ENCODE data around the gene ZBTB7C.

The ZBTB7C gene

DNA sequence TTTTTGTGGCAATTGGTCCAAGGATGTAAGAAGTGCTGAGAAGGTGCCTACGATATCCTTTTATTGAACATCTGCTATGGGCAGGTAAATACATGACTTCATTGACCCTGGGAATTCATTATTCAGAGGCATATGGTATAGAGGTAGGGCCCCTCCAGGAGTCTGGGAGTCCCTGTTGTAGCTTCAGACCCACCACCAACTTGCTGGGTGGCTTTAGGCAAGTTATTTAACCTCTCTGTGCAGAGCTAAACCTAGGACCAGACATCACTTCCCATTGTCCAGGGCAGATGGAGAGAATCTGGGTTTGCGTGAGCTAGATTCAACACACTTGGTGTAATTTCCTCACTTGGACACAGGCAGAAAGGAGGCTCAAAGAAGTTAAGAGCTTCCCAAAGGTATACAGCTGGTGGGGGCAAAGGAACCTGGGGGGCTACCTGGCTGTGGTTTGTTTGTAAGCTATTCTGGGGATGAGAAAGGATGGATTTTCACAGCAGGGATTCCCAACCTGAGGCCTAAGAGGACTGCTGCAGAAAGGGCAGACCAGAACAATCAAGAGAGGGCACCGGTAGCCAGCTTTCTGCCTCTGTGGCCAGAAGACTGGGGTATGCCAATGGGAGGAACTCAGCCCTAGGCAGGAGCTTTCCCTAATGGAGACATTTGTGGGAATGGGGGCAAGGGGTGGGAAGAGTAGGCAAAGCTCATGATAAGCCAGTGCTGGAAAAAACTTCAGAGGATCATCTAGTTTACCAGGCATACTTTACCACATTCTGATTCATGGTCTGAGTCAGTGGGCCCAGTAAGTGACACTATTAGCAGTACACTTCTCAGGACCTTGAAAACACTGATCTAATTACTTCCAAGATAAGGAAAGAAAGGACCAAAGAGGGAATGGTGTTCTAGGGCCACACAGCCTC lies 376.1 kb downstream of the ZBTB7C start:
- Histone ChIP-seq H3K36me3 (ENCODE audit: control insufficient read depth in 2 of 2, insufficient read depth in 1 of 2, low read length in 2 of 2) (no peaks in the 10 kb centered on the region), H3K27ac (ENCODE audit: extremely low read depth, low read depth, low read length) (no peak overlapping the region), H3K4me1 (ENCODE audit: control insufficient read depth, insufficient read depth, low read length) (no peaks in the 10 kb centered on the region), H3K4me3 (ENCODE audit: low read depth, low read length) (no peak overlapping the region), H3K9me3 (ENCODE audit: control insufficient read depth, insufficient read depth, low read depth, low read length) (no peaks in the 10 kb centered on the region)
- CTCF ChIA-PET, result interaction anchor here (0.6 to 11.7 kb wide), 8 partner anchors 10 to 412 kb away, joined by 3 to 206 read pairs (median 4); no protein-coding TSS in a partner anchor
- TF ChIP-seq ZNF211 (tag by site-specific recombination; IDR thresholded peaks at IDR 0.05; ENCODE audit: low read depth) (no peak), ZNF692 (tag by site-specific recombination; IDR thresholded peaks at IDR 0.05) (peak; percentile 76), ZNF148 (tag by site-specific recombination; IDR thresholded peaks at IDR 0.05; ENCODE audit: borderline replicate concordance) (no peak)
- POLR2A ChIA-PET, result interaction anchor here (0.6 kb wide), 1 partner anchor 118 kb away, joined by 3 read pairs; no protein-coding TSS in a partner anchor

DNA sequence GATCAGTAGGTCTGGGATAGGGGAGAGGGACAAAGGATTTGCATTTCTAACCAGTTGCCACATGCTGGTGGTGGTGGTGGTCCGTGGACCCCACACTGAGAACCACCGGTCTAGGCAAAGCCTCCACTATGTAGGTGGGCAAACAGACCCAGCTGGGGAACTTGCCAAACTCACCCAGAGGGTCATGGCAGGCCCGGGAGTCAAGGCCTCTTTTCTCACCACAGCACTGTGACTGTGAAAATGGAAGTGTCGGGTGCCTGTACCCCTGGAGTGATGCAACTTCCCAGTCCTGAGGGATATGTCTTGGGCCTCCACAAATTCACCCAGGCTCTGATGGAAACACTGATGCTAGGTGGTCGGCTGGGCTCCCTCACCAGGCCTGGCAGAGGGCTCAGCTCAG lies 377.5 kb downstream of the ZBTB7C start:
- Histone ChIP-seq H3K27ac (ENCODE audit: extremely low read depth, low read depth, low read length) (no peak overlapping the region), H3K4me3 (ENCODE audit: low read depth, low read length) (no peak overlapping the region), H3K36me3 (ENCODE audit: control insufficient read depth in 2 of 2, insufficient read depth in 1 of 2, low read length in 2 of 2) (no peaks in the 10 kb centered on the region), H3K9me3 (ENCODE audit: control insufficient read depth, insufficient read depth, low read depth, low read length) (no peaks in the 10 kb centered on the region), H3K4me1 (ENCODE audit: control insufficient read depth, insufficient read depth, low read length) (peaks cover 3% of the 10 kb centered on the region; the same call in 1 of the 2 replicates)
- no peak for TF ChIP-seq HOXD13 (CRISPR knock-in tag; IDR thresholded peaks at IDR 0.05; ENCODE audit: borderline replicate concordance)
- no peak for TF ChIP-seq ZNF664 (tag by site-specific recombination; IDR thresholded peaks at IDR 0.05)
- no peak for TF ChIP-seq ZNF138 (tag by site-specific recombination; IDR thresholded peaks at IDR 0.05; ENCODE audit: borderline replicate concordance)
- TF ChIP-seq WT1 (tag by site-specific recombination; IDR thresholded peaks at IDR 0.05), result no peak
- no peak for TF ChIP-seq KLF7 (tag by site-specific recombination; IDR thresholded peaks at IDR 0.05; ENCODE audit: borderline replicate concordance)
- TF ChIP-seq, protein P1, sequence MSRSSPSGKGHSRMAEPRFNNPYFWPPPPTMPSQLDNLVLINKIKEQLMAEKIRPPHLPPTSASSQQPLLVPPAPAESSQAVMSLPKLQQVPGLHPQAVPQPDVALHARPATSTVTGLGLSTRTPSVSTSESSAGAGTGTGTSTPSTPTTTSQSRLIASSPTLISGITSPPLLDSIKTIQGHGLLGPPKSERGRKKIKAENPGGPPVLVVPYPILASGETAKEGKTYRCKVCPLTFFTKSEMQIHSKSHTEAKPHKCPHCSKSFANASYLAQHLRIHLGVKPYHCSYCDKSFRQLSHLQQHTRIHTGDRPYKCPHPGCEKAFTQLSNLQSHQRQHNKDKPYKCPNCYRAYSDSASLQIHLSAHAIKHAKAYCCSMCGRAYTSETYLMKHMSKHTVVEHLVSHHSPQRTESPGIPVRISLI (tag by site-specific recombination; IDR thresholded peaks at IDR 0.05), result no peak
- TF ChIP-seq BCL11A (tag by site-specific recombination; IDR thresholded peaks at IDR 0.05; ENCODE audit: low read depth), result no peak
- TF ChIP-seq ZNF133 (tag by site-specific recombination; IDR thresholded peaks at IDR 0.05), result no peak
- TF ChIP-seq ZXDB (tag by site-specific recombination; IDR thresholded peaks at IDR 0.05), result no peak
- TF ChIP-seq, protein P2, sequence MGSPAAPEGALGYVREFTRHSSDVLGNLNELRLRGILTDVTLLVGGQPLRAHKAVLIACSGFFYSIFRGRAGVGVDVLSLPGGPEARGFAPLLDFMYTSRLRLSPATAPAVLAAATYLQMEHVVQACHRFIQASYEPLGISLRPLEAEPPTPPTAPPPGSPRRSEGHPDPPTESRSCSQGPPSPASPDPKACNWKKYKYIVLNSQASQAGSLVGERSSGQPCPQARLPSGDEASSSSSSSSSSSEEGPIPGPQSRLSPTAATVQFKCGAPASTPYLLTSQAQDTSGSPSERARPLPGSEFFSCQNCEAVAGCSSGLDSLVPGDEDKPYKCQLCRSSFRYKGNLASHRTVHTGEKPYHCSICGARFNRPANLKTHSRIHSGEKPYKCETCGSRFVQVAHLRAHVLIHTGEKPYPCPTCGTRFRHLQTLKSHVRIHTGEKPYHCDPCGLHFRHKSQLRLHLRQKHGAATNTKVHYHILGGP (tag by site-specific recombination; IDR thresholded peaks at IDR 0.05), result no peak
- no peak for TF ChIP-seq ZNF112 (tag by site-specific recombination; IDR thresholded peaks at IDR 0.05)
- CTCF ChIA-PET, result interaction anchor here (0.9 to 11.7 kb wide), 9 partner anchors 15 to 433 kb away, joined by 3 to 206 read pairs (median 5); no protein-coding TSS in a partner anchor
- POLR2A ChIA-PET, result no interaction called here
